ENCODE measurements around the gene SMAP2.

- TF ChIP-seq CTCF (IDR thresholded peaks at IDR 0.05) (no peak), POLR2A (IDR thresholded peaks at IDR 0.05) (no peak)
Measured at GRCh38 chr1:40382108-40382460, 8.6 kb downstream of the SMAP2 start.

Measured in body of pancreas (tissue), 4 donors.